ENCODE results near the gene ARL8A. TPM values are rescaled to one million over a fixed set of nuclear protein-coding genes. Genes with fewer than 3 reads are reported as not detected.

The ARL8A gene
- total and polyA plus RNA-seq, 2 experiments from 2014 or later, result 32.5 to 33.9 TPM

GRCh38 chr1:202189918-202190715 is 45.6 kb upstream of the ARL8A start:
- no peak overlapping the region for H3K9ac ChIP-seq
- 41 to 48% methylated on average over 7 of the region's 7 CpGs for WGBS, 2 experiments (ENCODE audit: low coverage in 1 of 2, low lambda C conversion rate in 2 of 2, missing lambda C conversion rate in 2 of 2)
- no peaks in the 10 kb centered on the region for H3K79me2 ChIP-seq (ENCODE audit: insufficient read depth)
- no peaks in the 10 kb centered on the region for H3K9me3 ChIP-seq (ENCODE audit: low read depth)
- peaks cover 16% of the 10 kb centered on the region for H3K27me3 ChIP-seq (replicated peaks; ENCODE audit: insufficient read depth)
- H3K36me3 ChIP-seq (ENCODE audit: low read depth), result no peaks in the 10 kb centered on the region
- TF ChIP-seq EZH2 (IDR thresholded peaks at IDR 0.05; ENCODE audit: insufficient read depth, poor library complexity, severe bottlenecking), result no peak
- TF ChIP-seq EZH2phosphoT487 (IDR thresholded peaks at IDR 0.05; ENCODE audit: insufficient read depth, low read depth), result no peak
- no peak overlapping the region for H3K4me2 ChIP-seq (ENCODE audit: unreplicated experiment)
- no peaks in the 10 kb centered on the region for H4K20me1 ChIP-seq (ENCODE audit: insufficient read depth)
- H3K4me3 ChIP-seq, result no peak overlapping the region
- no peaks in the 10 kb centered on the region for H3K9me2 ChIP-seq (ENCODE audit: insufficient read depth)
- H3K27ac ChIP-seq, result no peak overlapping the region
- H2AFZ ChIP-seq, result no peak overlapping the region
- in situ Hi-C loops (cut with MboI), result loop anchor here (5.0 kb wide), 1 partner anchor 122 kb away; no protein-coding TSS in a partner anchor
- no peaks in the 10 kb centered on the region for H3K4me1 ChIP-seq (ENCODE audit: insufficient read depth)
- H3F3A ChIP-seq (ENCODE audit: insufficient read depth), result no peaks in the 10 kb centered on the region
- peak; percentile 45 for DNase-seq

GRCh38 chr1:202189001-202189790 is 44.7 kb upstream of the ARL8A start:
- WGBS, 2 experiments (ENCODE audit: low coverage in 1 of 2, low lambda C conversion rate in 2 of 2, missing lambda C conversion rate in 2 of 2), result 58 to 60% methylated on average over 16 to 18 of the region's 20 CpGs

GRCh38 chr1:202187697-202188407 is 43.3 kb upstream of the ARL8A start:
- Histone ChIP-seq H4K20me1 (ENCODE audit: insufficient read depth) (no peaks in the 10 kb centered on the region), H3K9me3 (ENCODE audit: low read depth) (no peaks in the 10 kb centered on the region), H2AFZ (no peak overlapping the region), H3K9ac (no peak overlapping the region), H3K27ac (no peak overlapping the region), H3K4me3 (no peak overlapping the region), H3K36me3 (ENCODE audit: low read depth) (no peaks in the 10 kb centered on the region), H3K4me1 (ENCODE audit: insufficient read depth) (no peaks in the 10 kb centered on the region), H3F3A (ENCODE audit: insufficient read depth) (no peaks in the 10 kb centered on the region), H3K27me3 (replicated peaks; ENCODE audit: insufficient read depth) (peaks cover 4% of the 10 kb centered on the region), H3K4me2 (ENCODE audit: unreplicated experiment) (no peak overlapping the region), H3K9me2 (ENCODE audit: insufficient read depth) (no peaks in the 10 kb centered on the region), H3K79me2 (ENCODE audit: insufficient read depth) (no peaks in the 10 kb centered on the region)
- 39 to 46% methylated on average over 8 of the region's 8 CpGs for WGBS, 2 experiments (ENCODE audit: low coverage in 1 of 2, low lambda C conversion rate in 2 of 2, missing lambda C conversion rate in 2 of 2)
- no peak for DNase-seq
- in situ Hi-C loops (cut with MboI), result loop anchor here (5.0 kb wide), 1 partner anchor 124 kb away; no protein-coding TSS in a partner anchor
- TF ChIP-seq EZH2phosphoT487 (IDR thresholded peaks at IDR 0.05; ENCODE audit: insufficient read depth, low read depth) (no peak), EZH2 (IDR thresholded peaks at IDR 0.05; ENCODE audit: insufficient read depth, poor library complexity, severe bottlenecking) (no peak)

More at GRCh38 chr1:202189001-202189790, 44.7 kb upstream of the ARL8A start:
- in situ Hi-C loops (cut with MboI), result loop anchor here (5.0 kb wide), 1 partner anchor 123 kb away; no protein-coding TSS in a partner anchor
- TF ChIP-seq EZH2 (IDR thresholded peaks at IDR 0.05; ENCODE audit: insufficient read depth, poor library complexity, severe bottlenecking) (no peak), EZH2phosphoT487 (IDR thresholded peaks at IDR 0.05; ENCODE audit: insufficient read depth, low read depth) (no peak)
- Histone ChIP-seq H3K4me1 (ENCODE audit: insufficient read depth) (no peaks in the 10 kb centered on the region), H3K27me3 (replicated peaks; ENCODE audit: insufficient read depth) (peaks cover 13% of the 10 kb centered on the region), H3K4me3 (no peak overlapping the region), H4K20me1 (ENCODE audit: insufficient read depth) (no peaks in the 10 kb centered on the region), H3K36me3 (ENCODE audit: low read depth) (no peaks in the 10 kb centered on the region), H3F3A (ENCODE audit: insufficient read depth) (no peaks in the 10 kb centered on the region), H3K9me2 (ENCODE audit: insufficient read depth) (no peaks in the 10 kb centered on the region), H3K9ac (no peak overlapping the region), H3K27ac (no peak overlapping the region), H3K4me2 (ENCODE audit: unreplicated experiment) (no peak overlapping the region), H2AFZ (no peak overlapping the region), H3K9me3 (ENCODE audit: low read depth) (no peaks in the 10 kb centered on the region), H3K79me2 (ENCODE audit: insufficient read depth) (no peaks in the 10 kb centered on the region)
- DNase-seq, result peak; percentile 75
